Measurements from ENCODE around the gene CIAO3. TPM values are rescaled to one million over a fixed set of nuclear protein-coding genes. Genes with fewer than 3 reads are reported as not detected.

The CIAO3 gene
- polyA plus RNA-seq, 1 donor from 2014 or later = 57.8 TPM

GRCh38 chr16:788399-789126 is 47.8 kb upstream of the CIAO3 start, which contains the start of gene CHTF18 (continued):
- TF ChIP-seq MXI1 (conservative IDR thresholded peaks at IDR 0.05; ENCODE audit: poor library complexity, severe bottlenecking) = peak; percentile 91

GRCh38 chr16:787978-788398 is 47.2 kb upstream of the CIAO3 start, which contains the start of gene RPUSD1:
Gene RPUSD1, minus strand, starts transcription at chr16:788381. Its CDS starts 644 bp downstream, at chr16:787737.
- Histone ChIP-seq H3F3A (ENCODE audit: insufficient read depth, low read length, poor library complexity, severe bottlenecking) (no peaks in the 10 kb centered on the region), H2AFZ (ENCODE audit: low read depth, low read length) (no peak within 1 kb of the TSS), H3K36me3 (ENCODE audit: insufficient read depth, low read length) (no peaks in the 10 kb centered on the region), H3K27me3 (ENCODE audit: insufficient read depth, low read depth, low read length) (no peaks in the 10 kb centered on the region), H3K4me3 (ENCODE audit: low read length) (peak within 1 kb of the TSS; percentile 95), H3K4me2 (ENCODE audit: low read length) (peak within 1 kb of the TSS; percentile 78), H3K9me2 (ENCODE audit: insufficient read depth, low read length) (no peaks in the 10 kb centered on the region), H3K9me3 (ENCODE audit: low read length) (no peaks in the 10 kb centered on the region), H3K79me2 (replicated peaks; ENCODE audit: insufficient read depth, low read length) (peaks cover 9% of the 10 kb centered on the region), H4K20me1 (ENCODE audit: insufficient read depth) (no peaks in the 10 kb centered on the region), H3K27ac (ENCODE audit: low read length) (peak within 1 kb of the TSS; percentile 42), H3K9ac (ENCODE audit: low read length) (peak within 1 kb of the TSS; percentile 72)
- TF ChIP-seq CTCF (IDR thresholded peaks at IDR 0.05; ENCODE audit: poor library complexity, severe bottlenecking) = no peak
- no peak for TF ChIP-seq POLR2AphosphoS5 (IDR thresholded peaks at IDR 0.05)
- no peak for TF ChIP-seq EP300 (conservative IDR thresholded peaks at IDR 0.05; ENCODE audit: poor library complexity, severe bottlenecking)
- no peak for TF ChIP-seq EZH2 (IDR thresholded peaks at IDR 0.05; ENCODE audit: borderline replicate concordance, insufficient read depth, low read length, poor library complexity, severe bottlenecking)
- peak; percentile 22 for TF ChIP-seq SMC3 (conservative IDR thresholded peaks at IDR 0.05; ENCODE audit: poor library complexity)
- TF ChIP-seq MXI1 (conservative IDR thresholded peaks at IDR 0.05; ENCODE audit: poor library complexity, severe bottlenecking) = no peak
- TF ChIP-seq TAF1 (IDR thresholded peaks at IDR 0.05; ENCODE audit: low read depth) = peak; percentile 4
- peak; percentile 31 for TF ChIP-seq REST (IDR thresholded peaks at IDR 0.05; ENCODE audit: borderline replicate concordance)

- Histone ChIP-seq H3K36me3 (ENCODE audit: insufficient read depth, low read length) (no peaks in the 10 kb centered on the region), H2AFZ (ENCODE audit: low read depth, low read length) (no peak overlapping the region), H3K4me2 (ENCODE audit: low read length) (peak overlapping the region; percentile 78), H3K9me3 (ENCODE audit: low read length) (no peaks in the 10 kb centered on the region), H3K9ac (ENCODE audit: low read length) (peak overlapping the region; percentile 72), H3K9me2 (ENCODE audit: insufficient read depth, low read length) (no peaks in the 10 kb centered on the region), H3K79me2 (replicated peaks; ENCODE audit: insufficient read depth, low read length) (peaks cover 9% of the 10 kb centered on the region), H4K20me1 (ENCODE audit: insufficient read depth) (no peaks in the 10 kb centered on the region), H3K27ac (ENCODE audit: low read length) (no peak overlapping the region), H3K4me3 (ENCODE audit: low read length) (peak overlapping the region; percentile 85), H3F3A (ENCODE audit: insufficient read depth, low read length, poor library complexity, severe bottlenecking) (no peaks in the 10 kb centered on the region), H3K27me3 (ENCODE audit: insufficient read depth, low read depth, low read length) (no peaks in the 10 kb centered on the region)
- no peak for TF ChIP-seq MXI1 (conservative IDR thresholded peaks at IDR 0.05; ENCODE audit: poor library complexity, severe bottlenecking)
- TF ChIP-seq TAF1 (IDR thresholded peaks at IDR 0.05; ENCODE audit: low read depth) = no peak
- no peak for TF ChIP-seq EP300 (conservative IDR thresholded peaks at IDR 0.05; ENCODE audit: poor library complexity, severe bottlenecking)
- TF ChIP-seq SMC3 (conservative IDR thresholded peaks at IDR 0.05; ENCODE audit: poor library complexity) = no peak
- TF ChIP-seq REST (IDR thresholded peaks at IDR 0.05; ENCODE audit: borderline replicate concordance) = no peak
- no peak for TF ChIP-seq RAD21 (conservative IDR thresholded peaks at IDR 0.05)
- no peak for TF ChIP-seq POLR2AphosphoS5 (IDR thresholded peaks at IDR 0.05)
- TF ChIP-seq CTCF (IDR thresholded peaks at IDR 0.05; ENCODE audit: poor library complexity, severe bottlenecking) = no peak
- no peak for TF ChIP-seq EZH2 (IDR thresholded peaks at IDR 0.05; ENCODE audit: borderline replicate concordance, insufficient read depth, low read length, poor library complexity, severe bottlenecking)
These were observed 46.6 kb upstream of the CIAO3 start for GRCh38 chr16:787321-787966.
